Retina (tissue), 1 donor: ENCODE measurements around the gene SNED1.

Experiments
- DNase-seq: peaks from one replicate; pipeline ENCODE4 v3.0.0-alpha.2; 2016

Gene SNED1

GRCh38 chr2:240997856-240998705 lies at the start of gene SNED1:
Gene SNED1, plus strand, starts transcription at chr2:240998618. Its CDS starts 220 bp downstream, at chr2:240998838.
- DNase-seq, result peak; percentile 93

DNA sequence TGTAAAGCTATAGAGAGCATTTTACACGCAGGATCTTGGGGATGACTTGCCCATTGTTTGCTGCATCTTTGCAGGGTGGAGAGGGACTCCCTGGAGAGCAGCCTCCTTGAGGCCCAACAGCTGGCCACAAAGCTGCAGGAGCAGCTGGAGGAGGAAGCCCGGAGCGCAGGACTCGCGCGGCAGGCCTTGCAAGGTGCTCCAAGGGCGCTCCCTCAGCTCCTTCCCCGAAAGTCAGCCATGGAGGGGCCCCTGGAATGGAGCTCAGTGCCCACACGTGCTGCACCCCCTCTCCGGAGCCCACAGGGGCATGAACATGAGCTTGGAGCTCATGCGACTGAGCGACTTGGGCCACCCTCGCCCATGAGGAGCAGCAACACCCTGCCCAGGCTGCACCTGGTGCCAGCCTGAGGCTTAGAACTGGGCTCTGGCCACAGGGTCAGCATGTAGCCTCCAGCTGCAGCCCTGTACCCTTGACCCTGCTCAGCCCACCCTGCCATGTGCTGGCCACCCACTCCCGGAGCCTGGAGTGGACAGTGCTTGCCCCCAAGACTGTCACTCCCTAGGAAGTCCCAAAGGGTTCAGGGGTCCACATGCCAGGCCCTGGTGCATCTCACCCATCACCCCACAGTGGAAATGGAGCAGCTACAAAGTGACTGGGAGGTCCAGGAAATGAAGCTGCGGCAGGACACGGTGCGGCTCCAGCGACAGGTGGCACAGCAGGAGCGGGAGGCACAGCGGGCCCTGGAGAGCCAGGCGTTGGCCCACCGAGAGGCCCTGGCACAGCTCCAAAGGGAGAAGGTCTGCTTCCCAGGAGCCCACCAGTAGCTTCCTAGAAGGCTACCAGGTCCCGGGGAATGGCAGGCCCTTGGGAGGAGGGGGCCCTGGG lies 49.3 kb upstream of the SNED1 start:
- DNase-seq, result no peak

- no peak for DNase-seq
Measured at GRCh38 chr2:240949791-240950705, 48.4 kb upstream of the SNED1 start.

- no peak for DNase-seq
Measured at GRCh38 chr2:240951045-240951594, 47.3 kb upstream of the SNED1 start.

GRCh38 chr2:240952496-240953246 lies 45.7 kb upstream of the SNED1 start:
- DNase-seq, result no peak

DNA sequence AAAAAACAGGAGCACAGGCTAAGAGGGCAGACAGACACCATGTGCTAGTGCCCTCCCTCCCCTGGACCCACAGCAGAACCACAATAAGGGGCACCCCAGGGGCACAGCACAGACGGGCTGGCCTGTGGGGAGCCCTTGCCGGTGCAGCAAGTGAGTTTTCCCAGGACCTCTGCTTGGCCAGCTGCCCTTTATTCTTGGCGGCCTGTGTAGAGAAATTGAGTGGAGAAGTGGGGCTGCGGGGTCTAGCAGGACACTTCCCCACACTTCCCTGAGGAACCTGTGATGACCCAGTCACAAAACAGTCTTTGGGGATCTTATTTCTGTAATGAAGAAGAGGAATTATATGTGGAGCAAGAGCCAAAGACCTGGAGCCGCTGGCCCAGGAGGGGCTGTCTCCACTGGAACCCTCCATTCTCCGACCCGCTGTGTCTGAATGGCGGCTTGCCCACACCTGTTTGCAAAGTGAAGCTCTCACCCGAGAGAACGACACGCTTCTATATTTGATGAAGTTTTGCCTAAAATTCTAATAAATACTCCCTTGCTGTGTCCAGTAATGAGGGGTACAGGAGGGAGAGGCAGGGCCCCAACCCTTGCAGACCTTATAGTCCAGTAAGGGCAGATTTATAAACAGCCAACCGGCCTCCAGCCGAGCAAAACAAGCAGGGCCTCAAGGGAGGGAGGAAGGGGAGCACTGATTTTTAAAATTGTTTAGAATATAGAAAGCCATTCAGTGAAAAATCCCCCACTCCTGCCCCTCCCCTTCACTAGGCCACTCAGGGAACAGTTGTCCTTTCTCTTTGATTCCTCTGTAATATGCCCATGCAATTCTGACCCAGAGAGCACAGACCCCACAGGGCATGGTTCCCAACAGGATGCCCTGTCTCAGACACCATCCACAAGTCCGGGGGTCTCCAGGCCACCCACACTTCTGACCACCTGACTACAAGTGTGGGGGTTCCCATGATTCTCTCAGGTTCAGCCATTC lies 44.7 kb upstream of the SNED1 start:
- no peak for DNase-seq

- DNase-seq, result no peak
Measured at GRCh38 chr2:240954436-240955305, 43.7 kb upstream of the SNED1 start.

DNA sequence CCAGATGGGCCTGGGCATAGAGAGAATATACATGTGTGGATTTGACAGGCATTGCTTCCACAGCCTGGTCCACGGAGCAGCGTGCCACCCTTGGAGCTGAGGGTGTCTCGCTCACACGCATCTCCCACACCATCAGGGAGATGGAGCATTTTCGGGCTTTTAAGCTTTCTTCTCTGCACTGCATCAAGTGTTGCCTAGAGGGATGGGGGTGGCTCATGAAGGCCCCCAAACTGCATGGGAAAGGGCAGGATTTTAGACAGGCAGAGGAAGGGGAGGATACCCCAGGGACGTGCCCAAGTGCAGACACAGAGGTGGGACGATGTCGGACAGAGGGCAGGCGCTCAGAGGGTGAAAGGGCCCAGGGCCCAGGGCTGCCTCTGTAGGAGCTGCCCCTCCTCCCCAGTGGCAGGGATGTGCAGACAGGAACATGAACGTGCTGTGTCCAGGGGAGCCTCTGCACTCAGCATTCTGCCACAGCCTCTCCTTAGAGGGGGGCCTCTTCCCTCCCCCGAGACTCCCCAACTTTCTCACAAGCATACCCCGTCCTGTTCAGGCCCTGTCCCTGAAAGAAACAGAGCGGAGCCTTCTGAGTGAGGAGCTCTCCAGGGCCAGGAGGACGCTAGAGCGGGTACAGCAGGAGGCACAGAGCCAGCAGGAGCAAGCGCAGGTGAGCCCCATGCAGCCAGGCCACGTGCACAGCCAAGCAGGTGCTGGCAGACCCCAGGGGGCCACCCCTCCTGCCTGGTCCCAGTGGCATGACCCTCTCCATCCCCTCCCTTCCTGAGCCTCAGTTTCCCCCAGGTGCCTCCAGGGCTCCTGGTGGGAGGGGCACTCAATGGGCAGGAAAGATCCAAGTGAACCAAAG lies 42.9 kb upstream of the SNED1 start:
- DNase-seq, result no peak

- no peak for DNase-seq
Measured at GRCh38 chr2:240956171-240956934, 42.1 kb upstream of the SNED1 start.

DNA sequence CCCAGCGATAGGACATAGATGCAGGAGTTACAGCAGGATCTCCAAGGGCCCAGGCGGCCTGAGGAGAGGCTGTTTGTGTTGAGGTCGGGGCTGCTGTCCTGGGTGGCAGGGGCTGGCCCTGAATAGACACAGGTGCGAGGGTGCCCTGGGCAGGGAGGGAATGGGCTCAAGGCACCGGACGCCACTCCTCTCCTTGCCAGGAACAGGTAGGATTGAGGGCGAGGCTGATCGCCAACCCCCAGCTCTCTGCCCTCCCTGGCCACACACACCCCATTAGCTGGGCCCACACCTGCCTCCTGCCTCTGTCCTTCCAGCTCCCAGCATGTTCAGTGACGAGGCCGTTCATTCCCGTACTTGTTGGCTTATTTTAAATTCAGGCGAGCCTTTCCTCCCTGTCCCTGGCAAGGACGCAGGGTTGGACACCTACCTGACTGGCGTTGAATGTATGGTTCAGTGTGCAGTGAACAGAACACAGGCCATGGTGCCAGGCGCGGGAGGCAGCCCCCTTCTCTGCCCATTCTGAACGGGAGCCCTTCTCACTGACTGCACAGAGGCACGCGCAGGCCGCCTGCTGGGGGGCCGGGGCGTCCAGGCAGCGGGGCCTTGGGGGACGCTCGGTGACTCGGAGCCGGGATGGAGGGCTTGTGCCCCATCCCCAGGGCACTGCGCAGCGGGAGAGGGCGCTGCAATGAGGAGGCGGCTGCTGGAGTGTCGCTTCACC lies 41.3 kb upstream of the SNED1 start:
- DNase-seq, result no peak

GRCh38 chr2:240957656-240958365 lies 40.6 kb upstream of the SNED1 start:
- DNase-seq, result peak; percentile 48

DNA sequence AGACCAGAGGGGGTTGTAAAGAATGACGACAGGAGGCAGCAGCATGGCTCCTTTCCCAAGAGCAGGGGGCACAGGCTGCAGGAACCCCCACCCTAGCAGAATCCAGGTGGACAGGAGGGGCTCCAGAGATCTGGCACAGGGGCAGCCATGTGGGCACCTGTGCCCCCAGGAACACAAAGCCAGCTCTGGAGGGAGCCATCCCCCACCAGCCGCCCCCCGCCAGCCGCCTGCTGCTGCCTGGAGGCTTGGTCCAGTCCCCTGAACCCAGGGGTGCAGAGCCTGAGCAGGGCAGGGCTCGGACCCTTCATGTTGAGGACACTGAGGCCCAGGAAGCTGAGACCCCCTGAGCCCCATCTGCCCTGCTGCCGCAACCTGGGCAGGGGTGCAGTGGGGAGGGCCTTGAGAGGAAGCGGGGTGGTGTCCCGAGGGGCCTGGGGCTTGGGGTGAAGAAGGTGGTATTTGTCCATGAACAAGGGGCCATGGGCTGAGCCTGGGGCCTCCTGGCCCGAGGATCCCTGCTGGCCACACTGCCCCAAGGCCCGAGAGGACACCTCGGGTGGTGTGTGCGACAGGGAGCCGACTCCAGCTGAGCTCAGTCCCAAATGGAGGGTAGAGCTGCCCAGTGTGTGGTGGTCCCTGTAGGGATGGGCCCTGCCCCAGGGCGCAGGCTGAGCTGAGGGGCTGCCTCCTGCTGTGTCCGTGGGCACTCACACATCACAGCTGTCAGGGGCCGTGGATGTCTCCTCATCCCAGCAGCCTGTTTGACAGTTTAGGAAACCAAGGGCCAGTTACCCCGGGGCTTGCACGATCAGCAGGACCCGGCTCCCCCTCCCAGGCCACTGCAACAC lies 39.8 kb upstream of the SNED1 start:
- no peak for DNase-seq

GRCh38 chr2:240959214-240959940 lies 39.0 kb upstream of the SNED1 start:
- no peak for DNase-seq

DNA sequence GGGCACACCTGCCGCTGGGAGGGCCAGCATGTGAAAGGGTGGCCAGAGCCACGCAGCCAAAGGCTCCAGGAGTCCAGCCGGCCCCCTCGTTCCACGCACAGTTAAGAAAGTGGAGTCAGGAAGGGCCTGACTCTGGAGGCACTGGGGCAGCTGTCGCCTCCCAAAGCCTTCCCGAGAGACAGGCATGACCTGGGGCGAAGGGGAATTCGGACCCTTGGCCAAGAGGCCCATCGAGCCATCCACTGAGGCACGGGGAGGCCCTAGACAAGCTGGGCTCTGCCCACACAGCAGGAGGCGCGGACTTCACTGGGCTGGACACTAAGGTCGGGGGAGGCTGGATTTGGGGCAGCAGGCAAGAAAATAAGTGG lies 38.5 kb upstream of the SNED1 start:
- DNase-seq, result no peak
